Common myeloid progenitor, CD34-positive (primary cell): ENCODE results near the gene PROX1.

Experiments used
- CTCF ChIA-PET: fragments of 350-600 bp; sonication (Branson Sonifier 250); formaldehyde crosslinking; loops from one replicate; lab custom pipeline; 2021; ENCODE audit warnings: antibody characterized with exemption; lab: Charles Lee
- POLR2A ChIA-PET: fragments of 350-600 bp; sonication (Branson Sonifier 250); formaldehyde crosslinking; loops from one replicate; lab custom pipeline; 2021; ENCODE audit warnings: antibody characterized with exemption; lab: Charles Lee
- DNase-seq, 3 donors: peaks; one replicate each; pipeline versions ENCODE4 v3.0.0 to v3.0.0-alpha.2; 2013
- H3K27ac ChIP-seq, 2 experiments: 1 replicate in 1 of 2; 2 replicates in 1 of 2; pipeline ENCODE4 v1.7.0; 2013; ENCODE audit warnings: inconsistent platforms in 2 of 2, low read length in 2 of 2, mild to moderate bottlenecking in 2 of 2, low read depth in 1 of 2, moderate library complexity in 1 of 2; ENCODE audit not compliant: severe bottlenecking in 2 of 2, insufficient read depth in 1 of 2, poor library complexity in 1 of 2
- H3K27me3 ChIP-seq, 5 experiments: replicated peaks in 2 of 5; 1 replicate in 3 of 5; 2 replicates in 2 of 5; pipeline versions ENCODE4 v1.6.1 to v1.7.0; 2013; ENCODE audit warnings: low read length in 4 of 5, mild to moderate bottlenecking in 2 of 5, moderate library complexity in 2 of 5, inconsistent platforms in 1 of 5; ENCODE audit not compliant: insufficient read depth in 5 of 5, control insufficient read depth in 4 of 5
- H3K36me3 ChIP-seq, 4 experiments: 1 replicate in 2 of 4; 2 replicates in 2 of 4; pipeline versions ENCODE4 v1.6.1 to v1.7.0; 2013; ENCODE audit warnings: low read length in 3 of 4, control low read depth in 1 of 4, mild to moderate bottlenecking in 1 of 4; ENCODE audit not compliant: control insufficient read depth in 4 of 4, insufficient read depth in 4 of 4
- H3K4me1 ChIP-seq, 4 experiments: 1 replicate in 3 of 4; 2 replicates in 1 of 4; pipeline versions ENCODE4 v1.6.1 to v1.7.1; 2013; ENCODE audit warnings: low read length in 3 of 4, mild to moderate bottlenecking in 3 of 4, control low read depth in 1 of 4, inconsistent platforms in 1 of 4, moderate library complexity in 1 of 4; ENCODE audit not compliant: control insufficient read depth in 4 of 4, insufficient read depth in 4 of 4; ENCODE audit errors: control extremely low read depth in 1 of 4
- H3K4me3 ChIP-seq, 7 experiments: 1 replicate in 4 of 7; 2 replicates in 3 of 7; pipeline versions ENCODE4 v1.5.1 to v1.7.0; 2013; ENCODE audit warnings: mild to moderate bottlenecking in 7 of 7, low read length in 6 of 7, moderate library complexity in 6 of 7, inconsistent platforms in 2 of 7, low read depth in 2 of 7, control low read depth in 1 of 7; ENCODE audit not compliant: insufficient read depth in 4 of 7, control insufficient read depth in 1 of 7; ENCODE audit errors: extremely low read depth in 1 of 7
- H3K9me3 ChIP-seq, 5 experiments: 1 replicate in 4 of 5; 2 replicates in 1 of 5; pipeline versions ENCODE4 v1.6.1 to v1.7.1; 2013; ENCODE audit warnings: low read length in 4 of 5, mild to moderate bottlenecking in 2 of 5, inconsistent platforms in 1 of 5, low read depth in 1 of 5, moderate library complexity in 1 of 5; ENCODE audit not compliant: control insufficient read depth in 4 of 5, insufficient read depth in 2 of 5; ENCODE audit errors: control extremely low read depth in 1 of 5
- WGBS: methylation state at CpG from one replicate; pipeline ENCODE4 v1.1.5; 2013; ENCODE audit not compliant: insufficient coverage; 5-methylcytosine and 5-hydroxymethylcytosine counted together

PROX1 gene

DNA sequence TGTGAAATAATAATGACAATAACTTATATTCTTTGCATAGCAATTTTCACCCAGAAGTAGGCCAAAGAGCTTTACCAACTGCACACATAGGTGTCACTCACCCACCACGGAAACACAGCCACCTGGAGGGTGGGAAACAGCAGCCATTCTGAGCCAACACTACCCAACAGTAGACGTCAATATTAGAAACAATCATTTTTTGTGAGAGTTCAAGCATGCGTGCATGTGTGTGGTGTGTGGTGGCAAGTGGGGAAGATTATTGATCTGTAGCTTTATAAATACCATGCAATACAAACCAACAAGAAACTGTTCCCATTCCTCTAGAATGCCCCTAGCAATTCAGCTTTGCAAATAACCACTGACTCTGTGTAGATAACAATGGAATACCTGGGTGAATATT, 19.1 kb downstream of the PROX1 start:
- no peak for DNase-seq
- no peak overlapping the region for H3K27ac ChIP-seq
- ChIA-PET POLR2A (no interaction called here), CTCF (no interaction called here)
- H3K9me3 ChIP-seq = no peaks in the 10 kb centered on the region
- WGBS = no CpG with 5 or more reads among the region's 3 CpGs
- no peaks in the 10 kb centered on the region for H3K4me1 ChIP-seq
- no peaks in the 10 kb centered on the region for H3K36me3 ChIP-seq
- no peak overlapping the region for H3K4me3 ChIP-seq
- peaks cover 0 to 23% (median 8%) of the 10 kb centered on the region in 5 experiments for H3K27me3 ChIP-seq

DNA sequence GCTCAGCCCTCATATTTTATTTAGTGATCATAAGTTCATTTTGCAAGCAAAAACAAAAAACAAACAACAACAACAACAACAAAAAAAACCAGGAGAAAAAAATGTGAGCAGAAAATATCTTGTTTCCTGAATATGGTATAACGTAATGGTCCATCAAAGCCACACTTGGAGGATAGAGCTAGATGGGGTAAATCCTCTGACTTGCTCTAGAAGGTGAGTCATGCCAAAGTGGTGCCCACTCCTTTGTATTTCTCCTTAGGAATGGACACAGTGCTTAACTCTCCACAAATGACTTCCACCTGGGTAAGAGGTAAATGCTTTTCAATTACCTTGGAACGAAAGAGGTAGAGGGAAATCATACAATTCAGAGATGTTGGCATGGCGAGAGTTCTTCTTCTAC, 20.6 kb downstream of the PROX1 start:
- DNase-seq = no peak
- peaks cover 0 to 19% (median 3%) of the 10 kb centered on the region in 5 experiments for H3K27me3 ChIP-seq
- H3K9me3 ChIP-seq = no peaks in the 10 kb centered on the region
- H3K4me1 ChIP-seq = no peaks in the 10 kb centered on the region
- H3K4me3 ChIP-seq = no peak overlapping the region
- H3K27ac ChIP-seq = no peak overlapping the region
- H3K36me3 ChIP-seq = no peaks in the 10 kb centered on the region
- CTCF ChIA-PET = no interaction called here
- POLR2A ChIA-PET = no interaction called here
- 100% methylated on average over 1 of the region's 3 CpGs for WGBS

DNA sequence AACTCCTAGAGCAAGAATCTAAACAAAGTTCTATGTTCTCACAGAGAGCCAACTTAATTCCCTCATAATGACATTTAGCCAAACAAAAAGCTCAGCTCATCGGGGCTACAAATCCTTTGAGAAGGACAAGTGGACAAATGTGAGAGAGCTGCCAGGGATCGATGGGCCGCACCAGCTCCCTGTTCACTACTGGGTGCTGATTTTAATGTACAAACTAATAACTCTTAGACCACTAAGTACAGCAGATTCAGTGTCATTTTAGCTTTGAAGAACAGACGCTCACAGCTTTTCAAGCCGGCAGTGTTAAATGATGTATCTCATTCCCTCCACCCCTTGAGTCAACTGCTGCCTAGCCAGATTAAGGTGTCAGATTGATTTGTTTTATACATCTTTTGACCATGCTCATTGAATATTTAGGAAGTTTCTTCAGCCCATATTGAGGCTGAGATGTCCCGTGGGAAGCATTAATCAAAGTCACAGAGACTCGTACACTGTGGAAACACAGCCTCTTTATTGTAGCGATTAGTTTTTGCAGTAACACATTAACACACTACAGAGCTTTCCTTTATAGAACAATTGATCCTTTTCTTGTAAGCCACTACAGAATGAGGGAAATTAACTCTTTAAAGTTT, 21.1 kb downstream of the PROX1 start:
- Histone ChIP-seq H3K36me3 (no peaks in the 10 kb centered on the region), H3K4me1 (no peaks in the 10 kb centered on the region), H3K9me3 (no peaks in the 10 kb centered on the region), H3K27me3 (peaks cover 0 to 19% (median 5%) of the 10 kb centered on the region in 5 experiments), H3K4me3 (no peak overlapping the region), H3K27ac (no peak overlapping the region)
- CTCF ChIA-PET = interaction anchor here (0.8 kb wide), 1 partner anchor 636 kb away, joined by 3 read pairs; no protein-coding TSS in a partner anchor
- no peak for DNase-seq
- WGBS = 57% methylated on average over 6 of the region's 8 CpGs
- POLR2A ChIA-PET = no interaction called here

DNA sequence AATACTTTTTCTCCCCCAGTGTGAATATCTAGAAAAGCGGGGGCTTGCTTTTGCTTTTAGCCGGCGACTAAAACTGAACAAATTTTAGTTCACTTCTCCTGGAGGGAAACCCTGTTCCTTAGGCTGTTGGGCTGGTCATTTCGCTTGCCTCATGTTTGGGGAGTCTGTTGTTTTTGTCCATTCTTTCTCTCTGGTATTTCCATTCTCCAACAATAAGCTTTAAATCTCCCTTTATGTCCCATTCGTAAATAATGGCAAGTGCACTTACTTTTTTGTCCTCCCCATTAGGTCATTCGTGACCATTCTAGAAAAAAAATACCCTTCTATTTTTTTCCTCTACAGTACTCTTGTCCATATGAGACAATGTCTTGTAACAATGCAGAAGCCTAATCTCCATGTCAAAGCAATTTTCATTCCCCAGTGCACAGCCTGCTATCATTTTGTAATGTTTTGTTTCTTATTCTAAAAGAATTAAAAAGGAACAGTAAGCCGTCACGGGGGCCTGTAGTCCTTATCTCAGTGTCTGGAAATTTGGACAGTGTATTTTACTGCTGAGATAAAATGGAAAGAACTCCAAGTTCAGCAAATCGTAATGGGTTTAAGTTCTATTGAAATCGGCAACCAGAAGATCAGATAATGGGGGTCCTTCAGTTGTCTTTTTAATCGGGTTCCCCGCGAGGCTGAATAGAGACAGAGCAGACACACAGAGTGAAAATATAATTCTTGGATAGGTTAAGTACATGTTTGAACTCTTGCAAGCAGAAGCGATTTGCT, 21.8 kb downstream of the PROX1 start:
- Histone ChIP-seq H3K4me3 (no peak overlapping the region), H3K36me3 (no peaks in the 10 kb centered on the region), H3K27me3 (peaks cover 0 to 16% (median 5%) of the 10 kb centered on the region in 5 experiments), H3K27ac (no peak overlapping the region), H3K4me1 (no peaks in the 10 kb centered on the region), H3K9me3 (no peaks in the 10 kb centered on the region)
- POLR2A ChIA-PET = no interaction called here
- CTCF ChIA-PET = interaction anchor here (0.8 kb wide), 1 partner anchor 636 kb away, joined by 3 read pairs; no protein-coding TSS in a partner anchor
- DNase-seq = no peak
- WGBS = 75% methylated on average over 10 of the region's 14 CpGs

DNA sequence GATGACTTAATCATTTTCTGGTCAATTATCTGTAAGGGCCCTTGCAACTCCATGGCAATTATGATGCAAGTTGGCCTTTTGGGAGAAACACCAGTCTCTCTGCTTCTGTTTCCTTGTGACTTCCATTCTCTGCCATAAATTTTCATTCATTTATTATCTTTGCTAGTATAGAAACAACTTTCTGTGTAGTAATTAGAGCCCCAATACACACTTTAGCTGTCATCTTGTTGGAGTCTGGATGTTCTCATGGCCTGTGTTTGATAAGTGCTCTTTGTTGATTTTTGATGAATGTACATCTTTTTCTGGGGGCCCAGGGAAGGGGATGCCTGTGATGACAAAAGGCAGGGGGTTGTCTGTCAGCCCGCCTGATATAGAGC, 22.4 kb downstream of the PROX1 start:
- Histone ChIP-seq H3K9me3 (no peaks in the 10 kb centered on the region), H3K4me1 (no peaks in the 10 kb centered on the region), H3K27me3 (peaks cover 0 to 11% (median 4%) of the 10 kb centered on the region in 5 experiments), H3K36me3 (no peaks in the 10 kb centered on the region), H3K27ac (no peak overlapping the region), H3K4me3 (no peak overlapping the region)
- ChIA-PET CTCF (no interaction called here), POLR2A (no interaction called here)
- DNase-seq = no peak
- 100% methylated on average over 1 of the region's 1 CpG for WGBS

DNA sequence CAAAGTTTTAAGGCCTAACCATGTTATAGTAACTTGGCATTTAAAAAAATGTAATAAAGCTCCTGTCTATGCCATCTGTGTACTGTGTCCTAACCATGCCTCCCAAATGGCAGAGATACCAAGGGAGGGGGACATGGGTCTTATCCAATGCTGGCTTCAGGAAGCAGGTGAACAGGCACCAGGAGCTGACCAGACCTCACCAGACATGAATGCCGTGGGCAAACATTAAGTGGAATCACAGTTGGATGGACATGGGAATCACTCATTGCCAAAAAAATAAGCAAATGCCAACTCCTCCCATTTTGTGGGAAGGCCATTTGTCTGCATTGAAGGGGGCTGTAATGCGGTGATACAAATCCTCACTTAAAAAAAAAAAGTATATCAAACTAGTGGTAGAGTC, 22.9 kb downstream of the PROX1 start:
- H3K36me3 ChIP-seq = no peaks in the 10 kb centered on the region
- whole genome bisulfite sequencing = 100% methylated on average over 1 of the region's 2 CpGs
- ChIA-PET POLR2A (no interaction called here), CTCF (no interaction called here)
- no peak overlapping the region for H3K4me3 ChIP-seq
- H3K4me1 ChIP-seq = no peaks in the 10 kb centered on the region
- no peak overlapping the region for H3K27ac ChIP-seq
- peaks cover 0 to 11% (median 2%) of the 10 kb centered on the region in 5 experiments for H3K27me3 ChIP-seq
- no peak for DNase-seq
- no peaks in the 10 kb centered on the region for H3K9me3 ChIP-seq

DNA sequence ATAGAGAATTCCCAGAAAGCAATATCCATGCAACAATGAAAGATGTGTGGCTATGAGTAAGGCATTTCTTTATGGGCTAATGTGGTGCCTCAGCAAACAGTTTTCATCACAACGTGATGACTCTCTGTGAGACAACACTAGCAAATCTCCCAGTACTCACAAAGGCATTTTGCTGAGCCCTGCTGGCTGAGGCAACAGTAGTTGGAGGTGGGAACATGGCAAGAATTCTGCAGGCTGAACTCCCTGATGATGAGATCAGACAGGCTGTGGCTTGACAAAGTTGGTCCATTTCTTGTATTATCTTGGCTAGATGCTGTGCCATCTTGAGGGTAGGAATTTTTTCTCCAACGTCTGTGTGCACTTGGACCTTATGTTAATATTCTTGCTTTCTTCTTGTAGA, 24.6 kb downstream of the PROX1 start:
- ChIA-PET CTCF (no interaction called here), POLR2A (interaction anchor here (0.6 kb wide), 1 partner anchor 96 kb away, joined by 3 read pairs; no protein-coding TSS in a partner anchor)
- no peak for DNase-seq
- no peak overlapping the region for H3K4me3 ChIP-seq
- H3K36me3 ChIP-seq = no peaks in the 10 kb centered on the region
- H3K9me3 ChIP-seq = no peaks in the 10 kb centered on the region
- WGBS = 0% methylated on average over 1 of the region's 2 CpGs
- H3K27ac ChIP-seq = no peak overlapping the region
- H3K4me1 ChIP-seq = no peaks in the 10 kb centered on the region
- H3K27me3 ChIP-seq = peaks cover 0 to 11% (median 0%) of the 10 kb centered on the region in 5 experiments
